Endothelial cell of umbilical vein (primary cell): Measurements from ENCODE around the gene FANCD2. TPM values are rescaled to one million over a fixed set of nuclear protein-coding genes. Genes with fewer than 3 reads are reported as not detected.

Experiments
- BruUV-seq: library from RNA; stranded (reverse); fragments of 400-500 nt; replicated peaks from 2 replicates; lab custom pipeline; 2021; lab: Mats Ljungman, UMichigan
- CTCF ChIA-PET: fragments of 300-600, 350-600 bp; sonication (Branson Sonifier 250); formaldehyde crosslinking; loops from one replicate; lab custom pipeline; 2021; ENCODE audit warnings: antibody characterized with exemption, inconsistent platforms; lab: Charles Lee
- POLR2A ChIA-PET: fragments of 300-600, 350-600 bp; sonication (Branson Sonifier 250); formaldehyde crosslinking; loops from one replicate; lab custom pipeline; 2021; ENCODE audit warnings: antibody characterized with exemption, inconsistent platforms; lab: Charles Lee
- DNase-seq: peaks from one replicate; pipeline ENCODE4 v3.0.0-alpha.2; 2011; ENCODE audit warnings: low read depth, low spot score
- FAIRE-seq: peaks from 2 replicates; lab custom pipeline; 2011; peaks lifted over from hg19 to GRCh38; lab: Jason Lieb, UNC
- H2AFZ ChIP-seq: 2 replicates; pipeline ENCODE4 v1.6.0; 2012; ENCODE audit warnings: low read depth, low read length, control low read depth, inconsistent platforms
- H3K27ac ChIP-seq: 2 replicates; pipeline ENCODE4 v1.5.1; 2011; ENCODE audit warnings: low read depth, mild to moderate bottlenecking, control low read depth, low read length, moderate library complexity; ENCODE audit not compliant: insufficient read depth
- H3K27me3 ChIP-seq, 2 experiments: 2 replicates each; pipeline versions ENCODE4 v1.6.0 to v1.6.1; 2011; ENCODE audit warnings: low read length in 2 of 2, mixed read lengths in 1 of 2; ENCODE audit not compliant: control insufficient read depth in 2 of 2, insufficient read depth in 2 of 2
- H3K36me3 ChIP-seq, 2 experiments: 2 replicates in 1 of 2; 3 replicates in 1 of 2; pipeline ENCODE4 v1.5.1; 2011; ENCODE audit warnings: low read length in 2 of 2, mild to moderate bottlenecking in 1 of 2, moderate library complexity in 1 of 2; ENCODE audit not compliant: control insufficient read depth in 2 of 2, insufficient read depth in 2 of 2; ENCODE audit errors: extremely low read depth in 1 of 2
- H3K4me1 ChIP-seq: 3 replicates; pipeline ENCODE4 v1.5.1; 2011; ENCODE audit warnings: mild to moderate bottlenecking, low read length; ENCODE audit not compliant: control insufficient read depth, insufficient read depth; ENCODE audit errors: extremely low read depth
- H3K4me2 ChIP-seq: 2 replicates; pipeline ENCODE4 v1.6.1; 2011; ENCODE audit warnings: low read length, control low read depth, mixed read lengths; ENCODE audit not compliant: insufficient read depth
- H3K4me3 ChIP-seq, 3 experiments: fragments of 200-600 bp in 1 of 3; sonication (generic), shearing (Covaris generic) in 1 of 3; replicated peaks in 1 of 3; 2 replicates each; pipeline ENCODE4 v1.5.1; 2011 to 2016; ENCODE audit warnings: control low read depth in 3 of 3, low read length in 3 of 3, mild to moderate bottlenecking in 2 of 3, inconsistent platforms in 1 of 3, low read depth in 1 of 3, moderate library complexity in 1 of 3; ENCODE audit not compliant: insufficient read depth in 1 of 3
- H3K79me2 ChIP-seq: 2 replicates; pipeline ENCODE4 v1.6.0; 2012; ENCODE audit warnings: low read length, inconsistent platforms; ENCODE audit not compliant: control insufficient read depth, insufficient read depth
- H3K9ac ChIP-seq: replicated peaks from 2 replicates; pipeline ENCODE3; 2011; ENCODE audit warnings: low read length, control low read depth; ENCODE audit not compliant: insufficient read depth; ENCODE audit errors: extremely low read depth
- H3K9me1 ChIP-seq: replicated peaks from 3 replicates; pipeline ENCODE4 v1.6.0; 2011; ENCODE audit warnings: mild to moderate bottlenecking, low read length; ENCODE audit not compliant: control insufficient read depth, insufficient read depth; ENCODE audit errors: extremely low read depth
- H3K9me3 ChIP-seq: replicated peaks from 2 replicates; pipeline ENCODE4 v1.5.1; 2012; ENCODE audit warnings: low read length, inconsistent platforms; ENCODE audit not compliant: control insufficient read depth, insufficient read depth
- H4K20me1 ChIP-seq: replicated peaks from 2 replicates; pipeline ENCODE3; 2011; ENCODE audit warnings: mild to moderate bottlenecking, low read length; ENCODE audit not compliant: control insufficient read depth, insufficient read depth; ENCODE audit errors: extremely low read depth
- EZH2 ChIP-seq: IDR thresholded peaks from 2 replicates; pipeline ENCODE4 v1.6.1; 2012; ENCODE audit warnings: borderline replicate concordance, low read depth, mild to moderate bottlenecking, moderate library complexity, low read length, inconsistent platforms; ENCODE audit not compliant: severe bottlenecking
- FOS ChIP-seq: IDR thresholded peaks from 2 replicates; pipeline ENCODE4 v1.6.1; 2011; ENCODE audit warnings: mild to moderate bottlenecking, low read length, moderate library complexity, borderline replicate concordance; ENCODE audit not compliant: insufficient read depth
- GATA2 ChIP-seq: IDR thresholded peaks from 2 replicates; pipeline ENCODE4 v1.7.0; 2011; ENCODE audit warnings: low read depth, mild to moderate bottlenecking, moderate library complexity, mixed read lengths, low read length; ENCODE audit not compliant: insufficient read length, insufficient read depth
- JUN ChIP-seq: IDR thresholded peaks from 2 replicates; pipeline ENCODE4 v1.6.1; 2011; ENCODE audit warnings: borderline replicate concordance, low read depth; ENCODE audit not compliant: insufficient read length, insufficient read depth
- MYC ChIP-seq: IDR thresholded peaks from one replicate; pipeline ENCODE4 v1.6.1; 2011; ENCODE audit warnings: mild to moderate bottlenecking, low read depth, low read length
- POLR2A ChIP-seq: IDR thresholded peaks from 2 replicates; pipeline ENCODE4 v1.6.1; 2012; ENCODE audit warnings: low read depth, mild to moderate bottlenecking, control low read depth, low read length
- POLR2AphosphoS5 ChIP-seq: IDR thresholded peaks from 2 replicates; pipeline ENCODE4 v1.6.1; 2012; ENCODE audit warnings: low read depth, mild to moderate bottlenecking, control low read depth, low read length, moderate library complexity; ENCODE audit not compliant: insufficient read depth
- dilution Hi-C: fragments of 300-500 bp; cut with MboI; formaldehyde crosslinking; loops from one replicate; pipeline ENCODE4 v1.15.0; 2019; ENCODE audit warnings: low sequenced_read_pairs; ENCODE audit not compliant: extremely low pct_ligation_motif_present
- intact Hi-C: fragments of 100-400 bp; cut with micrococcal nuclease; formaldehyde crosslinking; loops from one replicate; pipeline ENCODE4 v1.10.0; 2022
- polyA plus RNA-seq, 4 experiments: library from polyadenylated mRNA; depleted of rRNA in 3 of 4; stranded (reverse) in 3 of 4; unstranded in 1 of 4; fragments of >200 nt; gene quantifications; 2 replicates each; pipeline versions ENCODE4 v1.2.1 to v1.2.3, GENCODE V29; 2011 to 2012; ENCODE audit warnings: missing spikeins in 1 of 4
- total RNA-seq: library from RNA; stranded (reverse); gene quantifications from 2 replicates; pipeline ENCODE4 v1.2.3, GENCODE V29; 2021
- TF ChIP-seq, protein P1 (sequence below), 2 donors: IDR thresholded peaks; 1 replicate in 1 of 2; 2 replicates in 1 of 2; pipeline ENCODE4 v1.5.1; 2011; ENCODE audit warnings: low read length in 2 of 2, mild to moderate bottlenecking in 2 of 2, moderate library complexity in 2 of 2, control low read depth in 1 of 2, inconsistent platforms in 1 of 2, low read depth in 1 of 2; ENCODE audit not compliant: insufficient read depth in 1 of 2; ENCODE audit errors: extremely low read depth in 1 of 2
- TF ChIP-seq, protein P2 (sequence below): IDR thresholded peaks from 2 replicates; pipeline ENCODE4 v1.6.1; 2011; ENCODE audit not compliant: insufficient read depth, insufficient read length

Gene FANCD2
- total and polyA plus RNA-seq, 2 donors (not counting 3 experiments of a cell fraction or from before 2014, with no cell fraction given) = 8.2 to 26.8 TPM

DNA sequence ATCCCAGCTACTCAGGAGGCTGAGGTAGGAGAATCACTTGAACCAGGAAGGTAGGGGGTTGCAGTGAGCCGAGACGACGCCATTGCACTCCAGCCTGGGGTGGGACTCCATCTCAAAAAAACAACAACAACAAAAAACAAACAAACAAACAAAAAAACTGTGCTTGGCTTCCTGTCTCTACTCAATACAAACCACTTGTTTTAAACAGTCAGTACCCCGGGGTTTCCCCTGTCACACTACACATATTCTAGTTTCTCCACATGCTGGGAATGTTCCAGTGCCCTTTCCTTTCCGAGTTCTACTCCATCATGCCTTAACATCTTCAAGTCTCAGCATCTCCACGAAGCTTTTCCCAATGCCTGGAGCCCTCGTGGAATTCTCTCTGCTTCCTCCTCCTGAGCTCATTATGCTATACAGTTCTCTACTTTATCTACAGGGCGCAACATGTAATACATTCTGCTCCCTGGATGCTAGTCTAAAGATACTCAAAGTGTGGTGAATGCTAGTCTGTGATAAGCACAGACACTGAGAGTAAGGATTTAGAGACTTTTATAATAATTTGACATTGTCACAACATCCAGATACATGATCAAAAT is 47.4 kb upstream of the FANCD2 start:
- Histone ChIP-seq H3K4me2 (no peak overlapping the region), H4K20me1 (no peaks in the 10 kb centered on the region), H3K9me1 (no peaks in the 10 kb centered on the region), H3K27me3 (no peaks in the 10 kb centered on the region), H3K9me3 (no peaks in the 10 kb centered on the region), H3K4me1 (peaks cover 18% of the 10 kb centered on the region), H3K79me2 (peaks cover 17% of the 10 kb centered on the region), H3K9ac (no peak overlapping the region), H3K27ac (no peak overlapping the region), H3K36me3 (peaks cover 6% of the 10 kb centered on the region in 2 experiments), H2AFZ (no peak overlapping the region), H3K4me3 (no peak overlapping the region)
- BruUV-seq = no TSS peak
- ChIA-PET POLR2A (no interaction called here), CTCF (no interaction called here)
- dilution Hi-C loops (no loop called here), intact Hi-C loops (no loop called here)
- FAIRE-seq (no peak), DNase-seq (no peak)
- TF ChIP-seq FOS (no peak), MYC (no peak), JUN (no peak), GATA2 (no peak), POLR2A (no peak), POLR2AphosphoS5 (no peak), EZH2 (no peak)
- TF ChIP-seq, protein P1, sequence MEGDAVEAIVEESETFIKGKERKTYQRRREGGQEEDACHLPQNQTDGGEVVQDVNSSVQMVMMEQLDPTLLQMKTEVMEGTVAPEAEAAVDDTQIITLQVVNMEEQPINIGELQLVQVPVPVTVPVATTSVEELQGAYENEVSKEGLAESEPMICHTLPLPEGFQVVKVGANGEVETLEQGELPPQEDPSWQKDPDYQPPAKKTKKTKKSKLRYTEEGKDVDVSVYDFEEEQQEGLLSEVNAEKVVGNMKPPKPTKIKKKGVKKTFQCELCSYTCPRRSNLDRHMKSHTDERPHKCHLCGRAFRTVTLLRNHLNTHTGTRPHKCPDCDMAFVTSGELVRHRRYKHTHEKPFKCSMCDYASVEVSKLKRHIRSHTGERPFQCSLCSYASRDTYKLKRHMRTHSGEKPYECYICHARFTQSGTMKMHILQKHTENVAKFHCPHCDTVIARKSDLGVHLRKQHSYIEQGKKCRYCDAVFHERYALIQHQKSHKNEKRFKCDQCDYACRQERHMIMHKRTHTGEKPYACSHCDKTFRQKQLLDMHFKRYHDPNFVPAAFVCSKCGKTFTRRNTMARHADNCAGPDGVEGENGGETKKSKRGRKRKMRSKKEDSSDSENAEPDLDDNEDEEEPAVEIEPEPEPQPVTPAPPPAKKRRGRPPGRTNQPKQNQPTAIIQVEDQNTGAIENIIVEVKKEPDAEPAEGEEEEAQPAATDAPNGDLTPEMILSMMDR (IDR thresholded peaks at IDR 0.05; ENCODE audit: extremely low read depth in 1 of 2, insufficient read depth in 1 of 2, low read depth in 1 of 2, low read length in 2 of 2) = no peak
- TF ChIP-seq, protein P2, sequence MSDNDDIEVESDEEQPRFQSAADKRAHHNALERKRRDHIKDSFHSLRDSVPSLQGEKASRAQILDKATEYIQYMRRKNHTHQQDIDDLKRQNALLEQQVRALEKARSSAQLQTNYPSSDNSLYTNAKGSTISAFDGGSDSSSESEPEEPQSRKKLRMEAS = no peak
